Measurements from ENCODE around the gene PRKCH. TPM values are rescaled to one million over a fixed set of nuclear protein-coding genes. Genes with fewer than 3 reads are reported as not detected.

Gene PRKCH
- total RNA-seq, 4 donors from 2014 or later, result 49.5 to 147 (median 59.2) TPM

GRCh38 chr14:61486930-61487495 is 165.6 kb downstream of the PRKCH start:
- Histone ChIP-seq H3K4me1 (peaks cover 6% of the 10 kb centered on the region), H3K4me3 (no peak overlapping the region), H3K27ac (no peak overlapping the region), H3K9me3 (no peaks in the 10 kb centered on the region), H3K36me3 (peaks cover 14% of the 10 kb centered on the region), H3K27me3 (no peaks in the 10 kb centered on the region)
- WGBS, result 93% methylated on average over 5 of the region's 5 CpGs
- no peak for DNase-seq (ENCODE audit: low spot score in 2 of 2)
- TF ChIP-seq EP300 (IDR thresholded peaks at IDR 0.05), result no peak
- no peak for TF ChIP-seq POLR2A (IDR thresholded peaks at IDR 0.05)
- no peak for TF ChIP-seq POLR2AphosphoS5 (IDR thresholded peaks at IDR 0.05)
- TF ChIP-seq CTCF (IDR thresholded peaks at IDR 0.05), result no peak

GRCh38 chr14:61488417-61489401 is 167.3 kb downstream of the PRKCH start:
- no peak for DNase-seq (ENCODE audit: low spot score in 2 of 2)
- H3K4me1 ChIP-seq, result peaks cover 6% of the 10 kb centered on the region
- peaks cover 14% of the 10 kb centered on the region for H3K36me3 ChIP-seq
- H3K4me3 ChIP-seq, result no peak overlapping the region
- H3K9me3 ChIP-seq, result no peaks in the 10 kb centered on the region
- no peaks in the 10 kb centered on the region for H3K27me3 ChIP-seq
- no peak overlapping the region for H3K27ac ChIP-seq
- TF ChIP-seq POLR2AphosphoS5 (IDR thresholded peaks at IDR 0.05), result no peak
- TF ChIP-seq POLR2A (IDR thresholded peaks at IDR 0.05), result no peak
- no peak for TF ChIP-seq CTCF (IDR thresholded peaks at IDR 0.05)
- no peak for TF ChIP-seq EP300 (IDR thresholded peaks at IDR 0.05)
- WGBS, result 79% methylated on average over 4 of the region's 4 CpGs

GRCh38 chr14:61489512-61489911 is 168.1 kb downstream of the PRKCH start:
- DNase-seq (ENCODE audit: low spot score in 2 of 2), result no peak
- Histone ChIP-seq H3K27ac (no peak overlapping the region), H3K4me3 (no peak overlapping the region), H3K36me3 (peaks cover 14% of the 10 kb centered on the region), H3K9me3 (no peaks in the 10 kb centered on the region), H3K27me3 (no peaks in the 10 kb centered on the region), H3K4me1 (peaks cover 6% of the 10 kb centered on the region)
- 62% methylated on average over 2 of the region's 2 CpGs for WGBS
- TF ChIP-seq POLR2A (IDR thresholded peaks at IDR 0.05) (no peak), POLR2AphosphoS5 (IDR thresholded peaks at IDR 0.05) (no peak), EP300 (IDR thresholded peaks at IDR 0.05) (no peak), CTCF (IDR thresholded peaks at IDR 0.05) (no peak)

GRCh38 chr14:61489932-61490331 is 168.6 kb downstream of the PRKCH start:
- TF ChIP-seq EP300 (IDR thresholded peaks at IDR 0.05) (no peak), POLR2AphosphoS5 (IDR thresholded peaks at IDR 0.05) (no peak), CTCF (IDR thresholded peaks at IDR 0.05) (no peak)
- Histone ChIP-seq H3K9me3 (no peaks in the 10 kb centered on the region), H3K4me1 (peaks cover 6% of the 10 kb centered on the region), H3K27ac (no peak overlapping the region), H3K27me3 (no peaks in the 10 kb centered on the region), H3K4me3 (no peak overlapping the region), H3K36me3 (peaks cover 14% of the 10 kb centered on the region)
- DNase-seq (ENCODE audit: low spot score in 2 of 2), result no peak
- WGBS, result 76% methylated on average over 6 of the region's 6 CpGs

GRCh38 chr14:61491224-61491623 is 169.8 kb downstream of the PRKCH start:
- H3K27me3 ChIP-seq, result no peaks in the 10 kb centered on the region
- peaks cover 8% of the 10 kb centered on the region for H3K36me3 ChIP-seq
- H3K4me1 ChIP-seq, result peaks cover 6% of the 10 kb centered on the region
- H3K4me3 ChIP-seq, result no peak overlapping the region
- H3K9me3 ChIP-seq, result no peaks in the 10 kb centered on the region
- WGBS, result 53% methylated on average over 1 of the region's 1 CpG
- TF ChIP-seq POLR2AphosphoS5 (IDR thresholded peaks at IDR 0.05), result no peak
- no peak for TF ChIP-seq EP300 (IDR thresholded peaks at IDR 0.05)
- TF ChIP-seq CTCF (IDR thresholded peaks at IDR 0.05), result no peak
- no peak for TF ChIP-seq POLR2A (IDR thresholded peaks at IDR 0.05)
- no peak for DNase-seq (ENCODE audit: low spot score in 2 of 2)
- H3K27ac ChIP-seq, result no peak overlapping the region
